GM12864 (cell line): ENCODE measurements around the gene DISP1.

Experiments used
- DNase-seq: peaks from one replicate; pipeline ENCODE4 v3.0.0-alpha.2; 2011; ENCODE audit warnings: low read depth
- H3K4me3 ChIP-seq: 2 replicates; pipeline ENCODE4 v1.5.1; 2011; ENCODE audit warnings: mild to moderate bottlenecking, low read depth, low read length, control low read depth
- CTCF ChIP-seq: IDR thresholded peaks from 2 replicates; pipeline ENCODE4 v1.5.1; 2011; ENCODE audit warnings: low read depth, mild to moderate bottlenecking, moderate library complexity, low read length, control low read depth, inconsistent platforms; ENCODE audit errors: missing control alignments

DISP1 gene

GRCh38 chr1:222852326-222852725 is 37.5 kb downstream of the DISP1 start:
- no peak overlapping the region for H3K4me3 ChIP-seq
- no peak for DNase-seq
- TF ChIP-seq CTCF, result no peak

- TF ChIP-seq CTCF, result no peak
- H3K4me3 ChIP-seq, result no peak overlapping the region
- DNase-seq, result no peak
Measured at GRCh38 chr1:222861062-222861461, 46.2 kb downstream of the DISP1 start.
